SH-SY5Y (cell line): ENCODE results near the gene PAXX.

Source experiments
- GATA2 ChIP-seq: IDR thresholded peaks from 2 replicates; pipeline ENCODE4 v1.6.1; 2011; ENCODE audit warnings: mild to moderate bottlenecking, low read depth, low read length
- GATA3 ChIP-seq: IDR thresholded peaks from 2 replicates; pipeline ENCODE4 v1.6.1; 2011; ENCODE audit warnings: low read depth, mild to moderate bottlenecking, low read length, moderate library complexity

DNA sequence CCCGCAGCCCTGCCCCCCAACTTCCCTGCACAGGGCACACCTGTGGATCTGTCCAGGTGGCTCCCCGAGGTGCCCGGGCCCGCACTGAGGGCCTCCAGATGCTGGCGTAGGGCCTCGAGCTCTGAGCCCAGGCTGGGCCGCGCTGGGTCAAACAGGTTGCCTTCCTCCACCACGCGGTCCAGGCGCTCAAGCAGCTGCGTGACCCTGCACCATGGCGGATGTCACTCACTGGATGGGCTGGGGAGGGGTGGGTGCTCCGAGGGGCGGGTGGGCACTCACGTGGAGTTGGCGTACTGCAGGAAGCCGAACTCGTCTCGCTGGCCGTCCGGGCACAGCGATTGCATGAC is 30.4 kb downstream of the PAXX start:
- no peak for TF ChIP-seq GATA2
- TF ChIP-seq GATA3 = no peak
